KOPT-K1 (cell line): ENCODE data around the gene RGPD3.
"Not testable (repeated sequence)": the region's sequence is repeated elsewhere in the genome, so short reads cannot be mapped to it uniquely, and the experiment has no call there.

ENCODE experiments used
- H3K27ac ChIP-seq: fragments of 200-600 bp; sonication (generic); 2 replicates; pipeline ENCODE4 v1.5.1; 2016; ENCODE audit warnings: antibody characterized with exemption, mild to moderate bottlenecking, low read depth, low read length; ENCODE audit not compliant: poor library complexity, severe bottlenecking
- H3K36me3 ChIP-seq: fragments of 200-600 bp; sonication (generic); 2 replicates; pipeline ENCODE4 v1.5.1; 2017; ENCODE audit warnings: antibody characterized with exemption, mild to moderate bottlenecking, low read length, moderate library complexity; ENCODE audit not compliant: insufficient read depth
- H3K9me3 ChIP-seq: fragments of 200-600 bp; sonication (generic); 2 replicates; pipeline ENCODE4 v1.5.1; 2017; ENCODE audit warnings: antibody characterized with exemption, low read length, mild to moderate bottlenecking; ENCODE audit not compliant: insufficient read depth, poor library complexity, severe bottlenecking

RGPD3 gene

GRCh38 chr2:106379567-106379966 is 88.6 kb downstream of the RGPD3 start:
- H3K36me3 ChIP-seq, H3K9me3 ChIP-seq, H3K27ac ChIP-seq: not testable (repeated sequence)

GRCh38 chr2:106369182-106369581 is 99.0 kb downstream of the RGPD3 start:
- H3K27ac ChIP-seq, H3K36me3 ChIP-seq, H3K9me3 ChIP-seq: not testable (repeated sequence)

GRCh38 chr2:106366204-106366885 is 101.9 kb downstream of the RGPD3 start:
- Histone ChIP-seq H3K27ac (no peak overlapping the region), H3K9me3 (peaks cover 8% of the 10 kb centered on the region), H3K36me3 (no peaks in the 10 kb centered on the region)

- Histone ChIP-seq H3K36me3 (no peaks in the 10 kb centered on the region), H3K9me3 (peaks cover 8% of the 10 kb centered on the region), H3K27ac (no peak overlapping the region)
Observed at GRCh38 chr2:106363791-106364190, 104.4 kb downstream of the RGPD3 start.

GRCh38 chr2:106362789-106363188 is 105.4 kb downstream of the RGPD3 start:
- Histone ChIP-seq H3K27ac (no peak overlapping the region), H3K36me3 (no peaks in the 10 kb centered on the region), H3K9me3 (peaks cover 8% of the 10 kb centered on the region)

GRCh38 chr2:106359512-106359911 is 108.7 kb downstream of the RGPD3 start:
- Histone ChIP-seq H3K27ac (no peak overlapping the region), H3K36me3 (no peaks in the 10 kb centered on the region), H3K9me3 (peaks cover under 1% of the 10 kb centered on the region)

GRCh38 chr2:106358521-106358920 is 109.7 kb downstream of the RGPD3 start:
- peaks cover 8% of the 10 kb centered on the region for H3K9me3 ChIP-seq
- H3K36me3 ChIP-seq: no peaks in the 10 kb centered on the region
- no peak overlapping the region for H3K27ac ChIP-seq

- H3K9me3 ChIP-seq: peaks cover 8% of the 10 kb centered on the region
- no peaks in the 10 kb centered on the region for H3K36me3 ChIP-seq
- no peak overlapping the region for H3K27ac ChIP-seq
Observed at GRCh38 chr2:106358081-106358480, 110.1 kb downstream of the RGPD3 start.

GRCh38 chr2:106356291-106356690 is 111.9 kb downstream of the RGPD3 start:
- Histone ChIP-seq H3K9me3 (peaks cover 8% of the 10 kb centered on the region), H3K27ac (no peak overlapping the region), H3K36me3 (no peaks in the 10 kb centered on the region)

- Histone ChIP-seq H3K36me3 (no peaks in the 10 kb centered on the region), H3K9me3 (peaks cover 8% of the 10 kb centered on the region), H3K27ac (no peak overlapping the region)
Observed at GRCh38 chr2:106353676-106354075, 114.5 kb downstream of the RGPD3 start.

- peaks cover 8% of the 10 kb centered on the region for H3K9me3 ChIP-seq
- H3K36me3 ChIP-seq: no peaks in the 10 kb centered on the region
- H3K27ac ChIP-seq: no peak overlapping the region
Observed at GRCh38 chr2:106350980-106351379, 117.2 kb downstream of the RGPD3 start.

- H3K27ac ChIP-seq: no peak overlapping the region
- no peaks in the 10 kb centered on the region for H3K36me3 ChIP-seq
- H3K9me3 ChIP-seq: no peaks in the 10 kb centered on the region
Observed at GRCh38 chr2:106344302-106344701, 123.9 kb downstream of the RGPD3 start.

- no peaks in the 10 kb centered on the region for H3K9me3 ChIP-seq
- H3K27ac ChIP-seq: no peak overlapping the region
- no peaks in the 10 kb centered on the region for H3K36me3 ChIP-seq
Observed at GRCh38 chr2:106343274-106343673, 124.9 kb downstream of the RGPD3 start.

- H3K36me3 ChIP-seq: no peaks in the 10 kb centered on the region
- H3K27ac ChIP-seq: no peak overlapping the region
- no peaks in the 10 kb centered on the region for H3K9me3 ChIP-seq
Observed at GRCh38 chr2:106342831-106343251, 125.4 kb downstream of the RGPD3 start.

GRCh38 chr2:106341666-106342065 is 126.5 kb downstream of the RGPD3 start:
- no peak overlapping the region for H3K27ac ChIP-seq
- H3K9me3 ChIP-seq: no peaks in the 10 kb centered on the region
- no peaks in the 10 kb centered on the region for H3K36me3 ChIP-seq
